GM13976 (cell line): ENCODE data around the gene CCNY.

Experiments
- DNase-seq: peaks from one replicate; pipeline ENCODE4 v3.0.0; 2012; ENCODE audit warnings: low spot score
- in situ Hi-C: fragments of 300-500 bp; cut with MboI; formaldehyde crosslinking; loops from one replicate; pipeline ENCODE4 v1.12.0; 2022; ENCODE audit warnings: low sequenced_read_pairs, mixed read lengths, inconsistent platforms; ENCODE audit not compliant: unreplicated experiment
- TF ChIP-seq, protein P1 (sequence below): IDR thresholded peaks from 2 replicates; pipeline ENCODE4 v1.5.1; 2012; ENCODE audit warnings: borderline replicate concordance, mild to moderate bottlenecking; ENCODE audit not compliant: insufficient read depth; ENCODE audit errors: extremely low read depth, missing control alignments, control extremely low read depth

CCNY gene

DNA sequence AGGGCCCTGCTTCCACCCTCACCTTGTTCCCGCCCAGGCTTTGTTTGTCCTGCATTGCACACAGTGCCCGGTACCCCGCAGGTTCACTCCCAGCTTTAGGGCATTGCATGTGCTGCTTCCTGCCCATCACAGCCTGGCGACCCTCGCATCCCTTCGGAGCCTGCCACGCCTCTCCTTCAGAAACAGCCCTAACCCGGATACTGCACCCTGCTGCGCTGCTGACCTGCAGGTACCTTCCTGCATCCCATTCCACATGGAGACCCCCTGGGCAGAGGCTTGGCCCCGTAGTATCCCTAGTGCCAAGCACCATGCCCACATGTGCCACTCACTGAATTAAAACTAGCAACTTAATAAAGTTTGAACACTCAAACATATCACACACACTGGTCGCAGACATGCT is 249.0 kb downstream of the CCNY start:
- in situ Hi-C loops: no loop called here
- TF ChIP-seq, protein P1, sequence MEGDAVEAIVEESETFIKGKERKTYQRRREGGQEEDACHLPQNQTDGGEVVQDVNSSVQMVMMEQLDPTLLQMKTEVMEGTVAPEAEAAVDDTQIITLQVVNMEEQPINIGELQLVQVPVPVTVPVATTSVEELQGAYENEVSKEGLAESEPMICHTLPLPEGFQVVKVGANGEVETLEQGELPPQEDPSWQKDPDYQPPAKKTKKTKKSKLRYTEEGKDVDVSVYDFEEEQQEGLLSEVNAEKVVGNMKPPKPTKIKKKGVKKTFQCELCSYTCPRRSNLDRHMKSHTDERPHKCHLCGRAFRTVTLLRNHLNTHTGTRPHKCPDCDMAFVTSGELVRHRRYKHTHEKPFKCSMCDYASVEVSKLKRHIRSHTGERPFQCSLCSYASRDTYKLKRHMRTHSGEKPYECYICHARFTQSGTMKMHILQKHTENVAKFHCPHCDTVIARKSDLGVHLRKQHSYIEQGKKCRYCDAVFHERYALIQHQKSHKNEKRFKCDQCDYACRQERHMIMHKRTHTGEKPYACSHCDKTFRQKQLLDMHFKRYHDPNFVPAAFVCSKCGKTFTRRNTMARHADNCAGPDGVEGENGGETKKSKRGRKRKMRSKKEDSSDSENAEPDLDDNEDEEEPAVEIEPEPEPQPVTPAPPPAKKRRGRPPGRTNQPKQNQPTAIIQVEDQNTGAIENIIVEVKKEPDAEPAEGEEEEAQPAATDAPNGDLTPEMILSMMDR: no peak

GRCh38 chr10:35585903-35586535 is 249.7 kb downstream of the CCNY start:
- DNase-seq: no peak
- TF ChIP-seq, protein P1: no peak
- in situ Hi-C loops: no loop called here

More for the DNA sequence above, 249.0 kb downstream of the CCNY start:
- no peak for DNase-seq

DNA sequence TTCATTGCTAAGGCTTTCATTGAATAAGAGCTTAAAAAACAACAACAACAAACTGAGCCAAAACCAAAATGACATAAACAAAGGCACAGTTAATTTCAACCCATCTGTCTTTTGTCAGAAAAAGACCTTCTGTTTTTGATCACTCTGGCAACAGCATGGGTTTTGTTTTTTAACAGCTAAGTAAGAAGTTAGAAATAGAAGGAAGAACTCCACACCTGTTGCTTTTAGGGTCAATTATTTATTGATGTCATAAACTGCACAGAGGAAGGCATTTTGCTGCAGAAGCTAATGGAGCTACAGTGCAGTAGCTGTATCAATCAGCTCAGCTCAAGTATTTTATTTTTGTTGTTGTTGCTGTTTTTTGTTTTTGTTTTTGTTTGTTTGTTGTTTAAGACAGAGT is 252.5 kb downstream of the CCNY start:
- in situ Hi-C loops: no loop called here
- DNase-seq: no peak
- TF ChIP-seq, protein P1: no peak

DNA sequence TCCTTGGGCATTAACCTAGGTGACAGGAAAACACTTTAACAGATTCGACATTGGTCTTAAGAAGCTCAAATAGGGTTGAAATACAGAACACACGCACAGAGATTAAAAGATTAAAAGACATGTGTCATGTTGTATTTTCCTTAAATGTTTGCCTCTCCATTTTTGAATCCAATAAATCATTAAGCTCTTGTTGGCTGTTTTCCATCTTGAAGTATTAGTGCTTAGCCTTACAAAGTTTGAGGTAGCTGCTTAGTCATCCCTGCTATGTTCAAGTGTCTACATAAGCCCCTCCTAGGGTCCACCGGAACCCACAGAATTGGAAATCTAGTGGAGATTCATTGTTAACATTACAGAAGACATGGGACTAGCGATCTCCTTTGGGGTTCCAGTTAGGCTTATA is 256.1 kb downstream of the CCNY start:
- no peak for DNase-seq
- TF ChIP-seq, protein P1: no peak
- in situ Hi-C loops: no loop called here

DNA sequence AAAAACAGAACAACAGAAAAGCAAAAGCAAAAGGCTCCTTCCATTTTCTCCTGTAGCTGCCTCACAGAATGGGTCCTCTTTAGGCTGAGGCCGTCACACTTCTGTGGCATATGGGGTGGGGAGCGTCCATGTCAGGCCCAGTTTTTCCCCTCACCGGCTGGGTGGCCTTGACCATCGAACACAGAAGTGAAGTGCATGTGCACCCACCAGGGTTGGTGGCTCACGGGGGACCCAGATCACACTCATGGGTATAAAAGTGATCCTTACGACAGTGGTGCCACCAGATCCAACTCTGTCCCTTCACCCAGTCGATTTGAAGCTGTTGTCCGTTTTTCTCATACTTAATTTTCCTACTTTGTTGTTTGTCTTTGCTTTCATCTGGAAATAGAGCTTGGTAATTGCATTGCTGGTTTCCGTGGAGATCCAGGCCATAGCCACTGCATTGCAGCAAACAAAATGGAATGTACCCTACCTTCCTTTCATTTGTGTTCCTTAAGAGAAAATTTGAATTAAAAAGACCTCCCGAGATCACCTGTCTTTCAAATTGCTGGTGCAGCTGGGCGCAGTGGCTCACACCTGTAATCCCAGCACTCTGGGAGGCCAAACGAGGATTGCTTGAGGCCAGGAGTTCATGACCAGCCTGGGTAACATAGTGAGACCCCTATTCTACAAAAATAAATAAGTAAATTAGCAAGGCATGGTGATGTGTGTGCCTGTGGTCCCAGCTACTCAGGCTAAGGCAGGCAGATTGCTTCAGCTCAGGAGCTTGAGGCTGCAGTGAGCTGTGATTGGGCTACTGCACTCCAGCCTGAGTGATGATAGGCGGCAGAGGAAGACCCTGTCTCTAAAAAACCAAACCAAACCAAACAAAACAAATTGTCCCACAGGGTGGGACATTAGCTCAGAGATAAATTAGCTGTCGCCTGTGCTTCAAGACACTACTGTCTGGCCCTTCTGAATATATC is 258.1 kb downstream of the CCNY start:
- DNase-seq: no peak
- in situ Hi-C loops: no loop called here
- TF ChIP-seq, protein P1: no peak

DNA sequence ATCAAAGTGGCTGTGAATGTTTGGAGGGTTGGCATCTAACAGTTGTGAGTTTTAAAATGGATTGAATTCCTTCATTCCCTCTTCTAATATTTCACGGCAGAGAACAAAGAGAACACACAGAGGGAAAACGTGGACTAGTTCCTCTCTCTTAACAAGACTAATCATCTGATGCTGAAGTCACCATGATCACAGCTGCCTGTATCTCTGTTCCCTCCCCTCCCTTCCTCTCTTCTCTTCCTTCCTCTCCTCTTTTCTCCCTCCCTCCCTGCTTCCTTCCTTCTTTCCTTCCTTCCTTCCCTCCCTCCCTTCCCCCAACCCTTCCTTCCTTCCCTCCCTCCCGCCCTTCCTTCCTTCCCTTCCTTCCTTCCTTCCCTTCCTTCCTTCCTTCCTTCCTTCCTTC is 258.8 kb downstream of the CCNY start:
- DNase-seq: no peak
- TF ChIP-seq, protein P1: no peak
- in situ Hi-C loops: no loop called here
